ENCODE measurements around the gene TSPAN12. TPM values are rescaled to one million over a fixed set of nuclear protein-coding genes. Genes with fewer than 3 reads are reported as not detected.
"Not testable (repeated sequence)": the region's sequence is repeated elsewhere in the genome, so short reads cannot be mapped to it uniquely, and the experiment has no call there.

Gene TSPAN12
- total RNA-seq, 1 experiment from 2014 or later, result 26.5 TPM

GRCh38 chr7:120780451-120780850 is 77.5 kb downstream of the TSPAN12 start:
- not testable (repeated sequence) for H3K36me3 ChIP-seq (replicated peaks; ENCODE audit: control insufficient read depth, insufficient read depth, low read length); DNase-seq; H3K27me3 ChIP-seq (ENCODE audit: control insufficient read depth, insufficient read depth, low read length); H3K4me3 ChIP-seq (ENCODE audit: insufficient read depth, low read depth, low read length)

GRCh38 chr7:120779078-120779477 is 78.9 kb downstream of the TSPAN12 start:
- DNase-seq; H3K36me3 ChIP-seq (replicated peaks; ENCODE audit: control insufficient read depth, insufficient read depth, low read length); H3K4me3 ChIP-seq (ENCODE audit: insufficient read depth, low read depth, low read length); H3K27me3 ChIP-seq (ENCODE audit: control insufficient read depth, insufficient read depth, low read length): not testable (repeated sequence)

DNA sequence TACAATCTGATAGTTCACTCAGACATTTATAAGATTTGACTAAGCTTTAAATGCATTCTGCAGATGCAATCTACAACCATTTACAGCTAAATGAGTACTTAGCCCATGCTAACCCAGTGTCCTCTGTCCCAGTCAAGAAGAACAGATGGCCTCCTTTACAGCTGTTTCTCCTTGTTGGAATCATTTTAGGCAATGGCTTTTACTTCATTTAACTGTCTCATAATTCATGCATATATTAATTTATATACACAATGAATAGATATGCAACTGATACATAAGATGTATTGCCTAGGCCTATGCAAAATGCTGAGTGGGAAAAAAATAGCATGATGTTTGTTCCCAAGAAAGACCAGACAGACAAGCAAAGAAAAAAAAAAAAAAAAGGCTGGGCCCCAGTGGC is 82.2 kb downstream of the TSPAN12 start:
- H3K36me3 ChIP-seq (replicated peaks; ENCODE audit: control insufficient read depth, insufficient read depth, low read length), result no peaks in the 10 kb centered on the region
- no peak for DNase-seq

DNA sequence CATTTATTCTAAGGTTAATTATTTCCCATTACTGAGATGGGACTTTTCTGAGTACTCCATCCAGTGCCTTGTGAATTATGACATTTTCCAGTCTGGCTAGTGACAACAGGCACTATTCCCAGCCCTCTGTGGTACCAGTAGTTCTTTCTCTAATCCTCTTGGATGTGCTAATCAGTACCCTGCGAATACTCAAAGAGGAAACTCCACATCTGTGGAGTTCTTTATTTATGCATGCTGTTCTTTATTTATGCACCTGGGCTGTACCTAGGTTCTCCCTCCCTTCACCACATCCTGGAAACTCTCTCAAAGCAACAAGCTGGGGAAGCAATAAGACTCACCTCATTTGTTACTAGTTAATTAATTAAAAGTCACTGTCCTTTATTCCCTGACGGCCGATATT is 83.5 kb downstream of the TSPAN12 start:
- DNase-seq, result peak; percentile 19
- Histone ChIP-seq H3K36me3 (replicated peaks; ENCODE audit: control insufficient read depth, insufficient read depth, low read length) (no peaks in the 10 kb centered on the region), H3K4me3 (ENCODE audit: insufficient read depth, low read depth, low read length) (no peak overlapping the region), H3K27me3 (ENCODE audit: control insufficient read depth, insufficient read depth, low read length) (no peaks in the 10 kb centered on the region)

More for the DNA sequence above, 82.2 kb downstream of the TSPAN12 start:
- Histone ChIP-seq H3K4me3 (ENCODE audit: insufficient read depth, low read depth, low read length) (no peak overlapping the region), H3K27me3 (ENCODE audit: control insufficient read depth, insufficient read depth, low read length) (no peaks in the 10 kb centered on the region)

DNA sequence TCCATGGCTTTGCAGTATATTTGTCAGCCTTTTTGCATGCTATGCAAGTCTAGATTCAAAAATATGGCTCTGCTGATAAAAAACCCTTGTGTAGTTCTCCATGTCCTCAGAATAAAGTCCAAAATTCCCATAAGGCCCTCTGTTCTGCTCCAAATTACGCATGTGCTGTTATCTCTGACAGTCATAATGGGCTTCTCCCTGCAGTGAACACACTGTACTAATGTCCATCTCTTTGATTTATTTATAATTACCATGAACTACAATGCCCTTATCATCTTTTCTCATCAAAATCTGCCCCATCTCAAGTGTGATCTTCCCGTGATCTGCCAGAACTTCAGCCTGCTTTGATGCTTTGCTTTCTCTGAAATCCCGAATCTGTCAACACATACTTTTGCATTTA is 87.7 kb downstream of the TSPAN12 start:
- H3K36me3 ChIP-seq (replicated peaks; ENCODE audit: control insufficient read depth, insufficient read depth, low read length), result no peaks in the 10 kb centered on the region
- DNase-seq, result no peak
- H3K27me3 ChIP-seq (ENCODE audit: control insufficient read depth, insufficient read depth, low read length), result no peaks in the 10 kb centered on the region
- no peak overlapping the region for H3K4me3 ChIP-seq (ENCODE audit: insufficient read depth, low read depth, low read length)

DNA sequence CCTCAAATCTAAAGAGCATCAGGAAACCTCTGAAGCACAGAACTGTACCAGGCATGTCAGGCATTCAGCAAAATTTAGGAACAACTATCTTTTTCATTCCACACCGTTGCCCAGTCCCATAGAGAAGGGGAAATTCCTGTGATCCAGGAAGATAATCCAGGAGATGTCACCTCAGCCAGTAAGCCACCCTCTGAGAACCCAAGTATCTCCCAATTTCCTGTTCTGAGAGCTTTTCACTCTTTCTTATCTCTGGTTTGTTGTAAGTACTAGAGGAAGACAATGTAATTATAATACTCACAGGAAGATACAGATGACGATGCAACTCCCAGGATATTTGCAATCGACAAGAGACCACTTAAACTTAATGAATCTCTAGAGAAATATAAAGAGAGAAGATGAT is 97.1 kb downstream of the TSPAN12 start:
- no peaks in the 10 kb centered on the region for H3K27me3 ChIP-seq (ENCODE audit: control insufficient read depth, insufficient read depth, low read length)
- no peak overlapping the region for H3K4me3 ChIP-seq (ENCODE audit: insufficient read depth, low read depth, low read length)
- DNase-seq, result no peak
- no peaks in the 10 kb centered on the region for H3K36me3 ChIP-seq (replicated peaks; ENCODE audit: control insufficient read depth, insufficient read depth, low read length)

DNA sequence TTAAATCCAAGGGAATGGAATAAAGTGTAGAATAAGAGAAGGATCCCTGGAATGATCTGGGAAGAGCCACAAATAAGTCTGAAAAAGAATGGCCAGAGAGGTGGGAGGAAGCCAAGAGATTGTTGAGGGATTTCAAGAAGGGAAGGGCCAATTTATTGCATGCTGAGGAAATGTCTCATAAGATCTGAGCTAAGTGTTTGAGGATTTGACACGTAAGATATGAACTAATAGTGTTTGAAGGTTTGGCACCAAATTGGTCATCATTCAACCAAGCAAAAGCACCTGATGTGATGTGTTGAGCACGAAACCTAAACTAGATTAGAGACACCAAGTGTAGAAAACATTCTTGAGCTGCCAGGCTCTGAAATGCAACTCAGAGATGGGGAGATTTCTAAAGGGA is 97.9 kb downstream of the TSPAN12 start:
- no peaks in the 10 kb centered on the region for H3K36me3 ChIP-seq (replicated peaks; ENCODE audit: control insufficient read depth, insufficient read depth, low read length)
- no peaks in the 10 kb centered on the region for H3K27me3 ChIP-seq (ENCODE audit: control insufficient read depth, insufficient read depth, low read length)
- H3K4me3 ChIP-seq (ENCODE audit: insufficient read depth, low read depth, low read length), result no peak overlapping the region
- no peak for DNase-seq

- Histone ChIP-seq H3K36me3 (replicated peaks; ENCODE audit: control insufficient read depth, insufficient read depth, low read length) (no peaks in the 10 kb centered on the region), H3K27me3 (ENCODE audit: control insufficient read depth, insufficient read depth, low read length) (no peaks in the 10 kb centered on the region), H3K4me3 (ENCODE audit: insufficient read depth, low read depth, low read length) (no peak overlapping the region)
- DNase-seq, result no peak
These were observed 114.8 kb downstream of the TSPAN12 start for GRCh38 chr7:120743128-120743527.

GRCh38 chr7:120742372-120742771 is 115.6 kb downstream of the TSPAN12 start:
- no peak overlapping the region for H3K4me3 ChIP-seq (ENCODE audit: insufficient read depth, low read depth, low read length)
- DNase-seq, result peak; percentile 2
- no peaks in the 10 kb centered on the region for H3K36me3 ChIP-seq (replicated peaks; ENCODE audit: control insufficient read depth, insufficient read depth, low read length)
- H3K27me3 ChIP-seq (ENCODE audit: control insufficient read depth, insufficient read depth, low read length), result no peaks in the 10 kb centered on the region

- H3K36me3 ChIP-seq (replicated peaks; ENCODE audit: control insufficient read depth, insufficient read depth, low read length), result no peaks in the 10 kb centered on the region
- no peak overlapping the region for H3K4me3 ChIP-seq (ENCODE audit: insufficient read depth, low read depth, low read length)
- DNase-seq, result no peak
- H3K27me3 ChIP-seq (ENCODE audit: control insufficient read depth, insufficient read depth, low read length), result no peaks in the 10 kb centered on the region
These were observed 116.4 kb downstream of the TSPAN12 start for GRCh38 chr7:120741371-120742042.

DNA sequence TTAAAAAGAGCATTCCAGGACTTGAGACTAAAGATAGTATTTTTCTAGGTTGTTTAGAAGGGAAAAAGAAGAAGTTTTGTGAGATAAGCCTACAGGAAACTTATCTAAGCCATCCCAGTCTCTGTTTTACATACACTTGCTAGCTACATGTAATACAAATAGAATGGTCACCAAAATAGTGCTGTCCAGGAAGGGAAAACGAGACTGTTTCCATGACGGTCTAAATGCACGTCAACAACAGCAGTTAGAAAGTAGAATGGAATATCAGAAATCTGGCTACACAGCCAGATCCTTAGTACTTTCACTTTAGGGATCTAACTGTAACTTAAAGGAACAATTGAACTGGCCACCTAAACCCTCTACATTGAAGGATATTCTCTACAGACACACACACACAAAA is 117.6 kb downstream of the TSPAN12 start:
- no peaks in the 10 kb centered on the region for H3K27me3 ChIP-seq (ENCODE audit: control insufficient read depth, insufficient read depth, low read length)
- no peak for DNase-seq
- no peak overlapping the region for H3K4me3 ChIP-seq (ENCODE audit: insufficient read depth, low read depth, low read length)
- H3K36me3 ChIP-seq (replicated peaks; ENCODE audit: control insufficient read depth, insufficient read depth, low read length), result no peaks in the 10 kb centered on the region

DNA sequence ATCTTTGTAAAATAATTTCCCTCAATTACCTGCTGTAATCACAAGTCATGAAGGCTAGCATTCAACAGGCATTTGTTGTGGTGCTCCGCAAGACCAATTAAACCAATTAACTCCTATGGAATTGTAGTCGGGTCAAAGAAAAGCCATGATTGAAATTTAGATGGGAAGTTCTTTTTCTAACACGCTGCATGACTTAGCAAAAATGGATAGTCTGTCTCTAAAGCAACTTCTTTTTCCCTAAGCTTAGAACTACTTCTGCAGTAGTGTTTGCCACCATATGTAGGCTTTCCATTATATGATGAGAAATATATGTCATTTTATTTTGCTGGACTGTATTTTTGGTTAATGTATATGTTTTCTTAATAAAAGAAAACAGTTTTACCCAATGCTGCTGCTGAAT is 119.1 kb downstream of the TSPAN12 start:
- Histone ChIP-seq H3K36me3 (replicated peaks; ENCODE audit: control insufficient read depth, insufficient read depth, low read length) (no peaks in the 10 kb centered on the region), H3K27me3 (ENCODE audit: control insufficient read depth, insufficient read depth, low read length) (no peaks in the 10 kb centered on the region), H3K4me3 (ENCODE audit: insufficient read depth, low read depth, low read length) (no peak overlapping the region)
- no peak for DNase-seq

Other genes starting within 250 kb of the TSPAN12 start
- gene ING3, start 92.6 kb upstream of the TSPAN12 start, total RNA-seq (2014; rRNA removed; shearing (Covaris generic)), result 6.7 and 8.7 TPM in 2 replicates
- gene CPED1, start 130.6 kb upstream of the TSPAN12 start, total RNA-seq (2014; rRNA removed; shearing (Covaris generic)), result not detected in 2 replicates

All from H7 (cell line).